ENCODE data around the gene C3orf18.

Gene C3orf18

GRCh38 chr3:50549226-50549625 is 18.3 kb downstream of the C3orf18 start:
- DNase-seq, result no peak

GRCh38 chr3:50545781-50546180 is 21.8 kb downstream of the C3orf18 start:
- no peak for DNase-seq

- DNase-seq, result no peak
Observed at GRCh38 chr3:50542177-50543034, 25.1 kb downstream of the C3orf18 start.

GRCh38 chr3:50539356-50540286 is 27.9 kb downstream of the C3orf18 start:
- no peak for DNase-seq

GRCh38 chr3:50537421-50538129 is 30.0 kb downstream of the C3orf18 start:
- no peak for DNase-seq

- DNase-seq, result no peak
Observed at GRCh38 chr3:50536471-50537180, 30.9 kb downstream of the C3orf18 start.

- DNase-seq, result no peak
Observed at GRCh38 chr3:50534681-50535330, 32.7 kb downstream of the C3orf18 start.

- DNase-seq, result no peak
Observed at GRCh38 chr3:50533807-50534461, 33.6 kb downstream of the C3orf18 start.

GRCh38 chr3:50533316-50533715 is 34.2 kb downstream of the C3orf18 start:
- no peak for DNase-seq

GRCh38 chr3:50532062-50532705 is 35.4 kb downstream of the C3orf18 start:
- DNase-seq, result no peak

- DNase-seq, result no peak
Observed at GRCh38 chr3:50531201-50531600, 36.3 kb downstream of the C3orf18 start.

- no peak for DNase-seq
Observed at GRCh38 chr3:50530001-50530970, 37.3 kb downstream of the C3orf18 start.

GRCh38 chr3:50525987-50526386 is 41.6 kb downstream of the C3orf18 start:
- no peak for DNase-seq

- DNase-seq, result no peak
Observed at GRCh38 chr3:50525191-50525910, 42.2 kb downstream of the C3orf18 start.

GRCh38 chr3:50524746-50525145 is 42.8 kb downstream of the C3orf18 start:
- no peak for DNase-seq

GRCh38 chr3:50523279-50523811 is 44.2 kb downstream of the C3orf18 start:
- DNase-seq, result no peak

- no peak for DNase-seq
Observed at GRCh38 chr3:50521572-50521971, 46.0 kb downstream of the C3orf18 start.

GRCh38 chr3:50520849-50521248 is 46.7 kb downstream of the C3orf18 start:
- no peak for DNase-seq
